GM23338 (cell line): ENCODE measurements around the gene SACM1L. TPM values are rescaled to one million over a fixed set of nuclear protein-coding genes. Genes with fewer than 3 reads are reported as not detected.

Experiments used
- ATAC-seq: fragments of 200-7000 bp; cut with Tn5 transposase; 3 replicates; pipeline ENCODE4 v1.9.1; 2020
- DNase-seq: peaks from one replicate; pipeline ENCODE4 v3.0.0-alpha.2; 2015; ENCODE audit warnings: low spot score
- H2AFZ ChIP-seq: fragments of 200-600 bp; sonication (generic); 2 replicates; pipeline ENCODE4 v1.8.0; 2016; ENCODE audit warnings: antibody characterized with exemption, mild to moderate bottlenecking, moderate library complexity
- H3F3A ChIP-seq: fragments of 200-600 bp; sonication (generic); replicated peaks from 2 replicates; pipeline ENCODE4 v1.8.0; 2017; ENCODE audit warnings: antibody characterized with exemption, mixed run types, low read depth
- H3K27ac ChIP-seq: fragments of 200-600 bp; sonication (generic); 2 replicates; pipeline ENCODE4 v1.6.1; 2016; ENCODE audit warnings: low read depth
- H3K27me3 ChIP-seq: fragments of 200-600 bp; sonication (generic); 2 replicates; pipeline ENCODE4 v1.8.0; 2016; ENCODE audit warnings: mild to moderate bottlenecking, mixed run types, moderate library complexity; ENCODE audit not compliant: insufficient read depth
- H3K36me3 ChIP-seq: fragments of 200-600 bp; sonication (generic); 2 replicates; pipeline ENCODE4 v1.8.0; 2016; ENCODE audit warnings: mild to moderate bottlenecking; ENCODE audit not compliant: insufficient read depth
- H3K4me1 ChIP-seq: fragments of 200-600 bp; sonication (generic); 2 replicates; pipeline ENCODE4 v1.8.0; 2016; ENCODE audit warnings: mild to moderate bottlenecking, moderate library complexity; ENCODE audit not compliant: insufficient read depth
- H3K4me2 ChIP-seq: fragments of 200-600 bp; sonication (generic); 2 replicates; pipeline ENCODE4 v1.7.1; 2017; ENCODE audit warnings: mixed run types
- H3K4me3 ChIP-seq: fragments of 200-600 bp; sonication (generic); 2 replicates; pipeline ENCODE4 v1.6.1; 2016; ENCODE audit warnings: mixed run types
- H3K79me2 ChIP-seq: fragments of 200-600 bp; sonication (generic); replicated peaks from 2 replicates; pipeline ENCODE4 v1.8.0; 2017; ENCODE audit warnings: mild to moderate bottlenecking; ENCODE audit not compliant: insufficient read depth
- H3K9me2 ChIP-seq: fragments of 200-600 bp; sonication (generic); 2 replicates; pipeline ENCODE4 v1.8.0; 2017; ENCODE audit not compliant: insufficient read depth
- H4K20me1 ChIP-seq: fragments of 200-600 bp; sonication (generic); replicated peaks from 2 replicates; pipeline ENCODE4 v1.8.0; 2017; ENCODE audit warnings: mild to moderate bottlenecking; ENCODE audit not compliant: insufficient read depth
- H3K27ac Mint-ChIP-seq: 2 replicates; pipeline ENCODE4 v1.8.0; 2020; ENCODE audit warnings: inconsistent platforms, mild to moderate bottlenecking, moderate library complexity, mixed read lengths
- H3K27me3 Mint-ChIP-seq: 3 replicates; pipeline ENCODE4 v1.8.0; 2022; ENCODE audit warnings: low read depth, mild to moderate bottlenecking, moderate library complexity, mixed read lengths, inconsistent platforms; ENCODE audit not compliant: insufficient read depth, poor library complexity
- H3K36me3 Mint-ChIP-seq: 3 replicates; pipeline ENCODE4 v1.8.0; 2021; ENCODE audit warnings: low read depth, mild to moderate bottlenecking, inconsistent platforms, moderate library complexity, mixed read lengths
- H3K4me1 Mint-ChIP-seq: 3 replicates; pipeline ENCODE4 v1.8.0; 2020; ENCODE audit warnings: mild to moderate bottlenecking, inconsistent platforms, mixed read lengths
- H3K4me3 Mint-ChIP-seq: 3 replicates; pipeline ENCODE4 v1.8.0; 2021; ENCODE audit warnings: moderate library complexity, mild to moderate bottlenecking, inconsistent platforms, mixed read lengths
- H3K9me3 Mint-ChIP-seq: 3 replicates; pipeline ENCODE4 v1.8.0; 2020; ENCODE audit warnings: moderate library complexity, mild to moderate bottlenecking, inconsistent platforms, mixed read lengths
- CREB1 ChIP-seq: fragments of 250-450 bp; sonication (Bioruptor Pico); IDR thresholded peaks from 2 replicates; pipeline ENCODE4 v1.5.0; 2020; ENCODE audit warnings: low read depth, mild to moderate bottlenecking, moderate library complexity
- EZH2 ChIP-seq: fragments of 200-600 bp; sonication (generic); IDR thresholded peaks from one replicate; pipeline ENCODE4 v1.8.0; 2017; ENCODE audit warnings: antibody characterized with exemption, mild to moderate bottlenecking, low read depth; ENCODE audit not compliant: unreplicated experiment
- EZH2phosphoT487 ChIP-seq: fragments of 200-600 bp; sonication (generic); IDR thresholded peaks from one replicate; pipeline ENCODE4 v1.8.1; 2018; ENCODE audit warnings: antibody characterized with exemption; ENCODE audit not compliant: unreplicated experiment
- JUNB ChIP-seq: IDR thresholded peaks from one replicate; pipeline ENCODE4 v1.6.1; 2016; ENCODE audit warnings: antibody characterized with exemption; ENCODE audit not compliant: unreplicated experiment
- NANOG ChIP-seq: IDR thresholded peaks from 2 replicates; pipeline ENCODE4 v1.6.1; 2016; ENCODE audit warnings: antibody characterized with exemption, borderline replicate concordance
- POLR2AphosphoS5 ChIP-seq: IDR thresholded peaks from 2 replicates; pipeline ENCODE4 v1.6.1; 2016; ENCODE audit warnings: antibody characterized with exemption, low read depth
- STAT1 ChIP-seq: IDR thresholded peaks from one replicate; pipeline ENCODE4 v1.6.1; 2016; ENCODE audit warnings: antibody characterized with exemption; ENCODE audit not compliant: unreplicated experiment
- ZNF114 ChIP-seq: fragments of 250-450 bp; sonication (Bioruptor Pico); IDR thresholded peaks from 2 replicates; pipeline ENCODE4 v1.5.0; 2020; ENCODE audit warnings: mild to moderate bottlenecking, moderate library complexity
- ZNF331 ChIP-seq: fragments of 250-450 bp; sonication (Bioruptor Pico); IDR thresholded peaks from 2 replicates; pipeline ENCODE4 v1.5.0; 2020; ENCODE audit warnings: low read depth, mild to moderate bottlenecking, moderate library complexity
- polyA plus RNA-seq: library from polyadenylated mRNA; unstranded; fragments of >200 nt; fragmentation: Nextera tagmentation; extraction: Ambion mirVana; gene quantifications from 2 replicates; pipeline ENCODE4 v1.2.1, GENCODE V29; 2016
- total RNA-seq: library from RNA; depleted of rRNA; stranded (reverse); fragments of >200 nt; shearing (Covaris generic); gene quantifications from 2 replicates; pipeline ENCODE4 v1.2.3, GENCODE V29; 2014
- TF ChIP-seq, protein P1 (sequence below), 2 experiments: fragments of 200-600 bp in 1 of 2; sonication (generic) in 1 of 2; conservative IDR thresholded peaks; 2 replicates each; pipeline versions ENCODE4 v1.5.1 to v1.6.1; 2016 to 2017; ENCODE audit warnings: antibody characterized with exemption in 2 of 2, low read depth in 2 of 2, mild to moderate bottlenecking in 2 of 2, moderate library complexity in 1 of 2
- TF ChIP-seq, protein P2 (sequence below): IDR thresholded peaks from one replicate; pipeline ENCODE4 v1.6.1; 2018; ENCODE audit warnings: antibody characterized with exemption; ENCODE audit not compliant: unreplicated experiment
- TF ChIP-seq, protein P3 (sequence below): IDR thresholded peaks from 2 replicates; pipeline ENCODE4 v1.6.1; 2016; ENCODE audit warnings: antibody characterized with exemption
- TF ChIP-seq, protein P4 (sequence below): fragments of 250-450 bp; sonication (Bioruptor Pico); IDR thresholded peaks from 2 replicates; pipeline ENCODE4 v1.5.0; 2020; ENCODE audit warnings: mild to moderate bottlenecking, moderate library complexity

The SACM1L gene
- total and polyA plus RNA-seq, 2 experiments from 2014 or later: 43.5 to 97.8 TPM

DNA sequence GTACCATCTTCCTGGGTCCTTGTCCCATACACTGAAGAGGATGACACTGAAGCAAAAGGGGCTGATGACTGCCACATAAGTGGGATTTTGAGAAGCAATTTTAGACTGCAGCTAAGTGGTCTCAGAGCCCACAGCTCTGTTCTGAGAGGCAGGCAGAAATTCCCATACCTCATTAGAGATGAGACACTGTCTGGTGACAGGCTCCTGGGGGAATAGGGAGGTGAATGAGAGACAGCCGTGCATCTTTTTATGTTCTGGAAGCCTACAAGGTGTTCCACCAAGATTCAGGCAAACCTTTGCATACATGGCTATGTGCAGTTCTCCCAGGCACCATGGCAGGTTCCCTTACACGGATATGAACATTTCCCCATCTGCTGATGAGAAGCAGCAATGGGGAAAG is 47.4 kb upstream of the SACM1L start:
- peaks cover 52% of the 10 kb centered on the region for H3K79me2 ChIP-seq
- 0 out of 2 replicates have a peak, but pooled peaks cover 6% of the 10 kb centered on the region for H3K9me2 ChIP-seq
- 0 out of 2 replicates have a peak overlapping the region, but pooled peaks have one; percentile 55 for H3K27ac ChIP-seq
- Mint-ChIP-seq H3K36me3 (peaks cover 19% of the 10 kb centered on the region), H3K4me1 (peaks cover 46% of the 10 kb centered on the region), H3K27ac (no peak overlapping the region), H3K4me3 (no peak overlapping the region), H3K27me3 (peaks cover 13% of the 10 kb centered on the region), H3K9me3 (no peaks in the 10 kb centered on the region)
- H2AFZ ChIP-seq: no peak overlapping the region
- no peaks in the 10 kb centered on the region; the same call in none of the 2 replicates for H4K20me1 ChIP-seq
- H3K36me3 ChIP-seq: peaks cover 5% of the 10 kb centered on the region; the same call in 1 of the 2 replicates
- no peaks in the 10 kb centered on the region for H3F3A ChIP-seq
- no peak overlapping the region for H3K4me2 ChIP-seq
- H3K27me3 ChIP-seq: no peaks in the 10 kb centered on the region
- no peak overlapping the region for H3K4me3 ChIP-seq
- ATAC-seq (no peak), DNase-seq (no peak)
- TF ChIP-seq, protein P1, sequence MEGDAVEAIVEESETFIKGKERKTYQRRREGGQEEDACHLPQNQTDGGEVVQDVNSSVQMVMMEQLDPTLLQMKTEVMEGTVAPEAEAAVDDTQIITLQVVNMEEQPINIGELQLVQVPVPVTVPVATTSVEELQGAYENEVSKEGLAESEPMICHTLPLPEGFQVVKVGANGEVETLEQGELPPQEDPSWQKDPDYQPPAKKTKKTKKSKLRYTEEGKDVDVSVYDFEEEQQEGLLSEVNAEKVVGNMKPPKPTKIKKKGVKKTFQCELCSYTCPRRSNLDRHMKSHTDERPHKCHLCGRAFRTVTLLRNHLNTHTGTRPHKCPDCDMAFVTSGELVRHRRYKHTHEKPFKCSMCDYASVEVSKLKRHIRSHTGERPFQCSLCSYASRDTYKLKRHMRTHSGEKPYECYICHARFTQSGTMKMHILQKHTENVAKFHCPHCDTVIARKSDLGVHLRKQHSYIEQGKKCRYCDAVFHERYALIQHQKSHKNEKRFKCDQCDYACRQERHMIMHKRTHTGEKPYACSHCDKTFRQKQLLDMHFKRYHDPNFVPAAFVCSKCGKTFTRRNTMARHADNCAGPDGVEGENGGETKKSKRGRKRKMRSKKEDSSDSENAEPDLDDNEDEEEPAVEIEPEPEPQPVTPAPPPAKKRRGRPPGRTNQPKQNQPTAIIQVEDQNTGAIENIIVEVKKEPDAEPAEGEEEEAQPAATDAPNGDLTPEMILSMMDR (conservative IDR thresholded peaks at IDR 0.05; ENCODE audit: low read depth in 2 of 2): no peak
- no peak for TF ChIP-seq ZNF114 (CRISPR knock-in tag)
- TF ChIP-seq, protein P2, sequence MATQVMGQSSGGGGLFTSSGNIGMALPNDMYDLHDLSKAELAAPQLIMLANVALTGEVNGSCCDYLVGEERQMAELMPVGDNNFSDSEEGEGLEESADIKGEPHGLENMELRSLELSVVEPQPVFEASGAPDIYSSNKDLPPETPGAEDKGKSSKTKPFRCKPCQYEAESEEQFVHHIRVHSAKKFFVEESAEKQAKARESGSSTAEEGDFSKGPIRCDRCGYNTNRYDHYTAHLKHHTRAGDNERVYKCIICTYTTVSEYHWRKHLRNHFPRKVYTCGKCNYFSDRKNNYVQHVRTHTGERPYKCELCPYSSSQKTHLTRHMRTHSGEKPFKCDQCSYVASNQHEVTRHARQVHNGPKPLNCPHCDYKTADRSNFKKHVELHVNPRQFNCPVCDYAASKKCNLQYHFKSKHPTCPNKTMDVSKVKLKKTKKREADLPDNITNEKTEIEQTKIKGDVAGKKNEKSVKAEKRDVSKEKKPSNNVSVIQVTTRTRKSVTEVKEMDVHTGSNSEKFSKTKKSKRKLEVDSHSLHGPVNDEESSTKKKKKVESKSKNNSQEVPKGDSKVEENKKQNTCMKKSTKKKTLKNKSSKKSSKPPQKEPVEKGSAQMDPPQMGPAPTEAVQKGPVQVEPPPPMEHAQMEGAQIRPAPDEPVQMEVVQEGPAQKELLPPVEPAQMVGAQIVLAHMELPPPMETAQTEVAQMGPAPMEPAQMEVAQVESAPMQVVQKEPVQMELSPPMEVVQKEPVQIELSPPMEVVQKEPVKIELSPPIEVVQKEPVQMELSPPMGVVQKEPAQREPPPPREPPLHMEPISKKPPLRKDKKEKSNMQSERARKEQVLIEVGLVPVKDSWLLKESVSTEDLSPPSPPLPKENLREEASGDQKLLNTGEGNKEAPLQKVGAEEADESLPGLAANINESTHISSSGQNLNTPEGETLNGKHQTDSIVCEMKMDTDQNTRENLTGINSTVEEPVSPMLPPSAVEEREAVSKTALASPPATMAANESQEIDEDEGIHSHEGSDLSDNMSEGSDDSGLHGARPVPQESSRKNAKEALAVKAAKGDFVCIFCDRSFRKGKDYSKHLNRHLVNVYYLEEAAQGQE: no peak
- no peak for TF ChIP-seq POLR2AphosphoS5
- TF ChIP-seq CREB1 (CRISPR knock-in tag): no peak
- TF ChIP-seq JUNB: no peak
- TF ChIP-seq NANOG: no peak
- TF ChIP-seq, protein P3, sequence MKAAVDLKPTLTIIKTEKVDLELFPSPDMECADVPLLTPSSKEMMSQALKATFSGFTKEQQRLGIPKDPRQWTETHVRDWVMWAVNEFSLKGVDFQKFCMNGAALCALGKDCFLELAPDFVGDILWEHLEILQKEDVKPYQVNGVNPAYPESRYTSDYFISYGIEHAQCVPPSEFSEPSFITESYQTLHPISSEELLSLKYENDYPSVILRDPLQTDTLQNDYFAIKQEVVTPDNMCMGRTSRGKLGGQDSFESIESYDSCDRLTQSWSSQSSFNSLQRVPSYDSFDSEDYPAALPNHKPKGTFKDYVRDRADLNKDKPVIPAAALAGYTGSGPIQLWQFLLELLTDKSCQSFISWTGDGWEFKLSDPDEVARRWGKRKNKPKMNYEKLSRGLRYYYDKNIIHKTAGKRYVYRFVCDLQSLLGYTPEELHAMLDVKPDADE: no peak
- no peak for TF ChIP-seq ZNF331
- no peak for TF ChIP-seq EZH2phosphoT487
- no peak for TF ChIP-seq STAT1
- TF ChIP-seq, protein P4, sequence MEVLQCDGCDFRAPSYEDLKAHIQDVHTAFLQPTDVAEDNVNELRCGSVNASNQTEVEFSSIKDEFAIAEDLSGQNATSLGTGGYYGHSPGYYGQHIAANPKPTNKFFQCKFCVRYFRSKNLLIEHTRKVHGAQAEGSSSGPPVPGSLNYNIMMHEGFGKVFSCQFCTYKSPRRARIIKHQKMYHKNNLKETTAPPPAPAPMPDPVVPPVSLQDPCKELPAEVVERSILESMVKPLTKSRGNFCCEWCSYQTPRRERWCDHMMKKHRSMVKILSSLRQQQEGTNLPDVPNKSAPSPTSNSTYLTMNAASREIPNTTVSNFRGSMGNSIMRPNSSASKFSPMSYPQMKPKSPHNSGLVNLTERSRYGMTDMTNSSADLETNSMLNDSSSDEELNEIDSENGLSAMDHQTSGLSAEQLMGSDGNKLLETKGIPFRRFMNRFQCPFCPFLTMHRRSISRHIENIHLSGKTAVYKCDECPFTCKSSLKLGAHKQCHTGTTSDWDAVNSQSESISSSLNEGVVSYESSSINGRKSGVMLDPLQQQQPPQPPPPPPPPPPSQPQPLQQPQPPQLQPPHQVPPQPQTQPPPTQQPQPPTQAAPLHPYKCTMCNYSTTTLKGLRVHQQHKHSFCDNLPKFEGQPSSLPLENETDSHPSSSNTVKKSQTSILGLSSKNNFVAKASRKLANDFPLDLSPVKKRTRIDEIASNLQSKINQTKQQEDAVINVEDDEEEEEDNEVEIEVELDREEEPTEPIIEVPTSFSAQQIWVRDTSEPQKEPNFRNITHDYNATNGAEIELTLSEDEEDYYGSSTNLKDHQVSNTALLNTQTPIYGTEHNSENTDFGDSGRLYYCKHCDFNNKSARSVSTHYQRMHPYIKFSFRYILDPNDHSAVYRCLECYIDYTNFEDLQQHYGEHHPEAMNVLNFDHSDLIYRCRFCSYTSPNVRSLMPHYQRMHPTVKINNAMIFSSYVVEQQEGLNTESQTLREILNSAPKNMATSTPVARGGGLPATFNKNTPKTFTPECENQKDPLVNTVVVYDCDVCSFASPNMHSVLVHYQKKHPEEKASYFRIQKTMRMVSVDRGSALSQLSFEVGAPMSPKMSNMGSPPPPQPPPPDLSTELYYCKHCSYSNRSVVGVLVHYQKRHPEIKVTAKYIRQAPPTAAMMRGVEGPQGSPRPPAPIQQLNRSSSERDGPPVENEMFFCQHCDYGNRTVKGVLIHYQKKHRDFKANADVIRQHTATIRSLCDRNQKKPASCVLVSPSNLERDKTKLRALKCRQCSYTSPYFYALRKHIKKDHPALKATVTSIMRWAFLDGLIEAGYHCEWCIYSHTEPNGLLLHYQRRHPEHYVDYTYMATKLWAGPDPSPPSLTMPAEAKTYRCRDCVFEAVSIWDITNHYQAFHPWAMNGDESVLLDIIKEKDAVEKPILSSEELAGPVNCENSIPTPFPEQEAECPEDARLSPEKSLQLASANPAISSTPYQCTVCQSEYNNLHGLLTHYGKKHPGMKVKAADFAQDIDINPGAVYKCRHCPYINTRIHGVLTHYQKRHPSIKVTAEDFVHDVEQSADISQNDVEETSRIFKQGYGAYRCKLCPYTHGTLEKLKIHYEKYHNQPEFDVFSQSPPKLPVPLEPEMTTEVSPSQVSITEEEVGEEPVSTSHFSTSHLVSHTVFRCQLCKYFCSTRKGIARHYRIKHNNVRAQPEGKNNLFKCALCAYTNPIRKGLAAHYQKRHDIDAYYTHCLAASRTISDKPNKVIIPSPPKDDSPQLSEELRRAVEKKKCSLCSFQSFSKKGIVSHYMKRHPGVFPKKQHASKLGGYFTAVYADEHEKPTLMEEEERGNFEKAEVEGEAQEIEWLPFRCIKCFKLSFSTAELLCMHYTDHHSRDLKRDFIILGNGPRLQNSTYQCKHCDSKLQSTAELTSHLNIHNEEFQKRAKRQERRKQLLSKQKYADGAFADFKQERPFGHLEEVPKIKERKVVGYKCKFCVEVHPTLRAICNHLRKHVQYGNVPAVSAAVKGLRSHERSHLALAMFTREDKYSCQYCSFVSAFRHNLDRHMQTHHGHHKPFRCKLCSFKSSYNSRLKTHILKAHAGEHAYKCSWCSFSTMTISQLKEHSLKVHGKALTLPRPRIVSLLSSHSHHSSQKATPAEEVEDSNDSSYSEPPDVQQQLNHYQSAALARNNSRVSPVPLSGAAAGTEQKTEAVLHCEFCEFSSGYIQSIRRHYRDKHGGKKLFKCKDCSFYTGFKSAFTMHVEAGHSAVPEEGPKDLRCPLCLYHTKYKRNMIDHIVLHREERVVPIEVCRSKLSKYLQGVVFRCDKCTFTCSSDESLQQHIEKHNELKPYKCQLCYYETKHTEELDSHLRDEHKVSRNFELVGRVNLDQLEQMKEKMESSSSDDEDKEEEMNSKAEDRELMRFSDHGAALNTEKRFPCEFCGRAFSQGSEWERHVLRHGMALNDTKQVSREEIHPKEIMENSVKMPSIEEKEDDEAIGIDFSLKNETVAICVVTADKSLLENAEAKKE (CRISPR knock-in tag): no peak
- no peak for TF ChIP-seq EZH2
- H3K4me1 ChIP-seq: peaks cover 36% of the 10 kb centered on the region
